ENCODE results near the gene C7orf57. TPM values are rescaled to one million over a fixed set of nuclear protein-coding genes. Genes with fewer than 3 reads are reported as not detected.
A peak's percentile ranks its signal among the peaks of the same experiment; 100 is the strongest.

Gene C7orf57
- total and polyA plus RNA-seq, 10 of the 15 experiments (the other 5 are each of a cell fraction or from before 2014, with no cell fraction given): 0.04 to 0.21 (median 0.10) TPM; not detected in 5

DNA sequence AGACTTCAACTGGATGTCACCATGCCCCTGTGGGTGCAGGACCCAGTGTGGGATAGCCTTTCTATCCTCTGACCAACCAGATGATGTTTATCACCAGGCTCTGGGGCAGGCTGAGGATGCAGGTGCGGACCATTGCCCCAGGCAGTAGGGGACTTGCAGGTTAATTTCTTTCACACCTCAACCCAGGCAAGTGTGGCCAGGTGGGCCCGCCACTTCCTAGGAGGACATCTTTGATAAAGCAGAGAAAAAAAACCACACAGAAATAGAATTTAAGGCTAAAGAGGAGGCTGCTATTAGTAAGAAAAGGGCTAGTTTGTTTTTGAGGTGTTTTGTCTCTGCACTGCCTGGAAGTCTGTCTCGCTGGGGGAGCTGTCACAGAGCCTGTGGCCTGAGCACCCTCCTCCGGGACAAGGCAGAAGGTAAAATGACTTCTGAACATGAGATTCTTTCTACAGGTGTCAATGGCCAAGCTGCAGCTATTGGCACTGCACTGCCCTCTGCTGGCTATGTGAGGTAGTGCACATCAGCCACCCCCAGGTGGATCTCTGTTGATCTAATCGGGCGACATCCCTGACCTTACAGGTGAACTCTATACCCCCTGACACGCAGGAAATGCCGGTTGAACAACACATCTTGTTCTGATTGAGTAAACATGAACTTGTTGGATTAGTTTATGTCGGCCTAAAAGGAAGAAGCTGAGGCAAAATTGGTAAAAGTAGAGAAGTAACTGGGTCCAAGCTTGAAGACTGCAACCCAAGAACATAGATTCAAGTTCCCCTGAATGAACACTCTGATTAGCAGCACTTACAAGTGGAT is 74.7 kb downstream of the C7orf57 start (continued):
- TF ChIP-seq, protein P1, sequence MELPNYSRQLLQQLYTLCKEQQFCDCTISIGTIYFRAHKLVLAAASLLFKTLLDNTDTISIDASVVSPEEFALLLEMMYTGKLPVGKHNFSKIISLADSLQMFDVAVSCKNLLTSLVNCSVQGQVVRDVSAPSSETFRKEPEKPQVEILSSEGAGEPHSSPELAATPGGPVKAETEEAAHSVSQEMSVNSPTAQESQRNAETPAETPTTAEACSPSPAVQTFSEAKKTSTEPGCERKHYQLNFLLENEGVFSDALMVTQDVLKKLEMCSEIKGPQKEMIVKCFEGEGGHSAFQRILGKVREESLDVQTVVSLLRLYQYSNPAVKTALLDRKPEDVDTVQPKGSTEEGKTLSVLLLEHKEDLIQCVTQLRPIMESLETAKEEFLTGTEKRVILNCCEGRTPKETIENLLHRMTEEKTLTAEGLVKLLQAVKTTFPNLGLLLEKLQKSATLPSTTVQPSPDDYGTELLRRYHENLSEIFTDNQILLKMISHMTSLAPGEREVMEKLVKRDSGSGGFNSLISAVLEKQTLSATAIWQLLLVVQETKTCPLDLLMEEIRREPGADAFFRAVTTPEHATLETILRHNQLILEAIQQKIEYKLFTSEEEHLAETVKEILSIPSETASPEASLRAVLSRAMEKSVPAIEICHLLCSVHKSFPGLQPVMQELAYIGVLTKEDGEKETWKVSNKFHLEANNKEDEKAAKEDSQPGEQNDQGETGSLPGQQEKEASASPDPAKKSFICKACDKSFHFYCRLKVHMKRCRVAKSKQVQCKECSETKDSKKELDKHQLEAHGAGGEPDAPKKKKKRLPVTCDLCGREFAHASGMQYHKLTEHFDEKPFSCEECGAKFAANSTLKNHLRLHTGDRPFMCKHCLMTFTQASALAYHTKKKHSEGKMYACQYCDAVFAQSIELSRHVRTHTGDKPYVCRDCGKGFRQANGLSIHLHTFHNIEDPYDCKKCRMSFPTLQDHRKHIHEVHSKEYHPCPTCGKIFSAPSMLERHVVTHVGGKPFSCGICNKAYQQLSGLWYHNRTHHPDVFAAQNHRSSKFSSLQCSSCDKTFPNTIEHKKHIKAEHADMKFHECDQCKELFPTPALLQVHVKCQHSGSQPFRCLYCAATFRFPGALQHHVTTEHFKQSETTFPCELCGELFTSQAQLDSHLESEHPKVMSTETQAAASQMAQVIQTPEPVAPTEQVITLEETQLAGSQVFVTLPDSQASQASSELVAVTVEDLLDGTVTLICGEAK (IDR thresholded peaks at IDR 0.05; ENCODE audit: borderline replicate concordance): no peak
- TF ChIP-seq EZH2 (IDR thresholded peaks at IDR 0.05; ENCODE audit: borderline replicate concordance, control insufficient read depth, low read depth, low read length) (no peak), ASH2L (IDR thresholded peaks at IDR 0.05; ENCODE audit: borderline replicate concordance, low read depth) (no peak), WRNIP1 (IDR thresholded peaks at IDR 0.05; ENCODE audit: borderline replicate concordance, low read depth, low read length) (0 out of 2 replicates have a peak, but pooled peaks have one; percentile 50), YBX1 (IDR thresholded peaks at IDR 0.05) (no peak), CBX5 (IDR thresholded peaks at IDR 0.05; ENCODE audit: low read depth) (no peak), NR2F1 (conservative IDR thresholded peaks at IDR 0.05) (peak; percentile 63; the same call in 1 of the 2 replicates), TARDBP (IDR thresholded peaks at IDR 0.05; ENCODE audit: borderline replicate concordance) (no peak)
- TF ChIP-seq, protein P2, sequence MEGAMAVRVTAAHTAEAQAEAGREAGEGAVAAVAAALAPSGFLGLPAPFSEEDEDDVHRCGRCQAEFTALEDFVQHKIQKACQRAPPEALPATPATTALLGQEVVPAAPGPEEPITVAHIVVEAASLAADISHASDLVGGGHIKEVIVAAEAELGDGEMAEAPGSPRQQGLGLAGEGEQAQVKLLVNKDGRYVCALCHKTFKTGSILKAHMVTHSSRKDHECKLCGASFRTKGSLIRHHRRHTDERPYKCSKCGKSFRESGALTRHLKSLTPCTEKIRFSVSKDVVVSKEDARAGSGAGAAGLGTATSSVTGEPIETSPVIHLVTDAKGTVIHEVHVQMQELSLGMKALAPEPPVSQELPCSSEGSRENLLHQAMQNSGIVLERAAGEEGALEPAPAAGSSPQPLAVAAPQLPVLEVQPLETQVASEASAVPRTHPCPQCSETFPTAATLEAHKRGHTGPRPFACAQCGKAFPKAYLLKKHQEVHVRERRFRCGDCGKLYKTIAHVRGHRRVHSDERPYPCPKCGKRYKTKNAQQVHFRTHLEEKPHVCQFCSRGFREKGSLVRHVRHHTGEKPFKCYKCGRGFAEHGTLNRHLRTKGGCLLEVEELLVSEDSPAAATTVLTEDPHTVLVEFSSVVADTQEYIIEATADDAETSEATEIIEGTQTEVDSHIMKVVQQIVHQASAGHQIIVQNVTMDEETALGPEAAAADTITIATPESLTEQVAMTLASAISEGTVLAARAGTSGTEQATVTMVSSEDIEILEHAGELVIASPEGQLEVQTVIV (IDR thresholded peaks at IDR 0.05; ENCODE audit: borderline replicate concordance, partially characterized antibody): no peak
- TF ChIP-seq, protein P3, sequence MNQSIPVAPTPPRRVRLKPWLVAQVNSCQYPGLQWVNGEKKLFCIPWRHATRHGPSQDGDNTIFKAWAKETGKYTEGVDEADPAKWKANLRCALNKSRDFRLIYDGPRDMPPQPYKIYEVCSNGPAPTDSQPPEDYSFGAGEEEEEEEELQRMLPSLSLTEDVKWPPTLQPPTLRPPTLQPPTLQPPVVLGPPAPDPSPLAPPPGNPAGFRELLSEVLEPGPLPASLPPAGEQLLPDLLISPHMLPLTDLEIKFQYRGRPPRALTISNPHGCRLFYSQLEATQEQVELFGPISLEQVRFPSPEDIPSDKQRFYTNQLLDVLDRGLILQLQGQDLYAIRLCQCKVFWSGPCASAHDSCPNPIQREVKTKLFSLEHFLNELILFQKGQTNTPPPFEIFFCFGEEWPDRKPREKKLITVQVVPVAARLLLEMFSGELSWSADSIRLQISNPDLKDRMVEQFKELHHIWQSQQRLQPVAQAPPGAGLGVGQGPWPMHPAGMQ (IDR thresholded peaks at IDR 0.05; ENCODE audit: borderline replicate concordance): no peak
- TF ChIP-seq, protein P4, sequence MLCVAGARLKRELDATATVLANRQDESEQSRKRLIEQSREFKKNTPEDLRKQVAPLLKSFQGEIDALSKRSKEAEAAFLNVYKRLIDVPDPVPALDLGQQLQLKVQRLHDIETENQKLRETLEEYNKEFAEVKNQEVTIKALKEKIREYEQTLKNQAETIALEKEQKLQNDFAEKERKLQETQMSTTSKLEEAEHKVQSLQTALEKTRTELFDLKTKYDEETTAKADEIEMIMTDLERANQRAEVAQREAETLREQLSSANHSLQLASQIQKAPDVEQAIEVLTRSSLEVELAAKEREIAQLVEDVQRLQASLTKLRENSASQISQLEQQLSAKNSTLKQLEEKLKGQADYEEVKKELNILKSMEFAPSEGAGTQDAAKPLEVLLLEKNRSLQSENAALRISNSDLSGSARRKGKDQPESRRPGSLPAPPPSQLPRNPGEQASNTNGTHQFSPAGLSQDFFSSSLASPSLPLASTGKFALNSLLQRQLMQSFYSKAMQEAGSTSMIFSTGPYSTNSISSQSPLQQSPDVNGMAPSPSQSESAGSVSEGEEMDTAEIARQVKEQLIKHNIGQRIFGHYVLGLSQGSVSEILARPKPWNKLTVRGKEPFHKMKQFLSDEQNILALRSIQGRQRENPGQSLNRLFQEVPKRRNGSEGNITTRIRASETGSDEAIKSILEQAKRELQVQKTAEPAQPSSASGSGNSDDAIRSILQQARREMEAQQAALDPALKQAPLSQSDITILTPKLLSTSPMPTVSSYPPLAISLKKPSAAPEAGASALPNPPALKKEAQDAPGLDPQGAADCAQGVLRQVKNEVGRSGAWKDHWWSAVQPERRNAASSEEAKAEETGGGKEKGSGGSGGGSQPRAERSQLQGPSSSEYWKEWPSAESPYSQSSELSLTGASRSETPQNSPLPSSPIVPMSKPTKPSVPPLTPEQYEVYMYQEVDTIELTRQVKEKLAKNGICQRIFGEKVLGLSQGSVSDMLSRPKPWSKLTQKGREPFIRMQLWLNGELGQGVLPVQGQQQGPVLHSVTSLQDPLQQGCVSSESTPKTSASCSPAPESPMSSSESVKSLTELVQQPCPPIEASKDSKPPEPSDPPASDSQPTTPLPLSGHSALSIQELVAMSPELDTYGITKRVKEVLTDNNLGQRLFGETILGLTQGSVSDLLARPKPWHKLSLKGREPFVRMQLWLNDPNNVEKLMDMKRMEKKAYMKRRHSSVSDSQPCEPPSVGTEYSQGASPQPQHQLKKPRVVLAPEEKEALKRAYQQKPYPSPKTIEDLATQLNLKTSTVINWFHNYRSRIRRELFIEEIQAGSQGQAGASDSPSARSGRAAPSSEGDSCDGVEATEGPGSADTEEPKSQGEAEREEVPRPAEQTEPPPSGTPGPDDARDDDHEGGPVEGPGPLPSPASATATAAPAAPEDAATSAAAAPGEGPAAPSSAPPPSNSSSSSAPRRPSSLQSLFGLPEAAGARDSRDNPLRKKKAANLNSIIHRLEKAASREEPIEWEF (IDR thresholded peaks at IDR 0.05; ENCODE audit: insufficient replicate concordance, low read depth, low read length): no peak
